Gastrocnemius medialis (tissue), 4 donors: ENCODE measurements around the gene DMBT1.

Experiments used
- CTCF ChIP-seq, 5 experiments: fragments of 450-650 bp in 3 of 5; fragments of 200-600 bp in 2 of 5; sonication (generic) in 2 of 5; IDR thresholded peaks in 4 of 5; conservative IDR thresholded peaks in 1 of 5; 1 replicate in 4 of 5; 2 replicates in 1 of 5; pipeline ENCODE4 v1.5.1; 2016 to 2019; ENCODE audit warnings: antibody characterized with exemption in 5 of 5, mild to moderate bottlenecking in 3 of 5, moderate library complexity in 3 of 5
- POLR2A ChIP-seq, 2 donors: fragments of 450-650 bp; IDR thresholded peaks; one replicate each; pipeline ENCODE4 v1.6.1; 2017; ENCODE audit warnings: antibody characterized with exemption in 2 of 2, mild to moderate bottlenecking in 2 of 2, moderate library complexity in 2 of 2

GRCh38 chr10:122526892-122527291, 33.7 kb upstream of the DMBT1 start:
- no peak for TF ChIP-seq CTCF (IDR thresholded peaks at IDR 0.05 in 4 of 5, conservative IDR thresholded peaks at IDR 0.05 in 1 of 5)
- no peak for TF ChIP-seq POLR2A (IDR thresholded peaks at IDR 0.05)
